ENCODE data around the gene MYH9.

- TF ChIP-seq REST (IDR thresholded peaks at IDR 0.05; ENCODE audit: low read depth, low read length) (no peak), FOSL2 (IDR thresholded peaks at IDR 0.05; ENCODE audit: borderline replicate concordance, low read depth) (no peak), CTCF (IDR thresholded peaks at IDR 0.05) (no peak)
These were observed 119.8 kb downstream of the MYH9 start for GRCh38 chr22:36267896-36268485.

Data from SK-N-SH (cell line).